Measurements from ENCODE around the gene LDLRAD4. TPM values are rescaled to one million over a fixed set of nuclear protein-coding genes. Genes with fewer than 3 reads are reported as not detected.

The LDLRAD4 gene
- polyA plus RNA-seq, 1 of the 3 experiments (the other 2 are of a cell fraction) = 0.16 TPM

DNA sequence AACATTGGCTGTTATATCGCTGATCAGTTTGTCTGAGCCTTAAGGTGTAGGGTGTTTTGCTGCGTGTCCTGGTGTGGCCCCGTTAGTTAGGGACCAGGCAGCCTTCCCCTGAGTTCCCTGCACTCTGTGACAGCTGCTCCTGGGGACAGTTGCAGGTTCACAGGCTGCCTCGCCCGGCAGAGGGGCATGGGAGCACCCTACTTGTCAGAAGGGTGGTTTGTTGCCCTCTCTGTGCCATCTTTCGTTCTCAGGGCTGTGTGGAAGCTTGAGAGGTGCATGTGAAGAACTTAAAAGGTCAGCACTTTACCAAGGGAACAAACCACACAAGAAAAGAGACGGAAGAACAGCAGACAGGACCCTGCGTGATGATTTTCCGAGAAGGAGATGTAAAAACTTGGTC lies 159.6 kb downstream of the LDLRAD4 start:
- WGBS (ENCODE audit: low lambda C conversion rate) = 92% methylated on average over 7 of the region's 9 CpGs
- CTCF ChIA-PET = no interaction called here
- no peak for DNase-seq
- no peak overlapping the region for H2AFZ ChIP-seq (ENCODE audit: low read depth)
- H3K9me3 ChIP-seq = no peaks in the 10 kb centered on the region
- no peaks in the 10 kb centered on the region for H3K36me3 ChIP-seq (replicated peaks in 1 of 2; ENCODE audit: control insufficient read depth in 1 of 2, insufficient read depth in 2 of 2, low read length in 1 of 2)
- H3K27ac ChIP-seq (ENCODE audit: low read depth in 2 of 2, low read length in 1 of 2) = no peak overlapping the region
- H3K4me3 ChIP-seq (ENCODE audit: low read depth in 2 of 2, low read length in 1 of 2) = no peak overlapping the region
- no peaks in the 10 kb centered on the region for H3K27me3 ChIP-seq (ENCODE audit: insufficient read depth)
- H3K9ac ChIP-seq = no peak overlapping the region
- H3K4me2 ChIP-seq = no peak overlapping the region
- no peaks in the 10 kb centered on the region for H3K9me2 ChIP-seq
- H3K4me1 ChIP-seq (ENCODE audit: control insufficient read depth in 1 of 2, insufficient read depth in 2 of 2, low read depth in 1 of 2, low read length in 1 of 2) = peaks cover 15 to 82% of the 10 kb centered on the region in 2 experiments
- H4K20me1 ChIP-seq (ENCODE audit: insufficient read depth) = no peaks in the 10 kb centered on the region
- H3F3A ChIP-seq (replicated peaks; ENCODE audit: insufficient read depth) = peaks cover 13% of the 10 kb centered on the region
- POLR2A ChIA-PET = no interaction called here
- TF ChIP-seq GATA2 (CRISPR knock-in tag; IDR thresholded peaks at IDR 0.05) = no peak
- TF ChIP-seq, protein P1, sequence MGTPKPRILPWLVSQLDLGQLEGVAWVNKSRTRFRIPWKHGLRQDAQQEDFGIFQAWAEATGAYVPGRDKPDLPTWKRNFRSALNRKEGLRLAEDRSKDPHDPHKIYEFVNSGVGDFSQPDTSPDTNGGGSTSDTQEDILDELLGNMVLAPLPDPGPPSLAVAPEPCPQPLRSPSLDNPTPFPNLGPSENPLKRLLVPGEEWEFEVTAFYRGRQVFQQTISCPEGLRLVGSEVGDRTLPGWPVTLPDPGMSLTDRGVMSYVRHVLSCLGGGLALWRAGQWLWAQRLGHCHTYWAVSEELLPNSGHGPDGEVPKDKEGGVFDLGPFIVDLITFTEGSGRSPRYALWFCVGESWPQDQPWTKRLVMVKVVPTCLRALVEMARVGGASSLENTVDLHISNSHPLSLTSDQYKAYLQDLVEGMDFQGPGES (IDR thresholded peaks at IDR 0.05; ENCODE audit: low read depth, low read length) = no peak
- TF ChIP-seq, protein P2, sequence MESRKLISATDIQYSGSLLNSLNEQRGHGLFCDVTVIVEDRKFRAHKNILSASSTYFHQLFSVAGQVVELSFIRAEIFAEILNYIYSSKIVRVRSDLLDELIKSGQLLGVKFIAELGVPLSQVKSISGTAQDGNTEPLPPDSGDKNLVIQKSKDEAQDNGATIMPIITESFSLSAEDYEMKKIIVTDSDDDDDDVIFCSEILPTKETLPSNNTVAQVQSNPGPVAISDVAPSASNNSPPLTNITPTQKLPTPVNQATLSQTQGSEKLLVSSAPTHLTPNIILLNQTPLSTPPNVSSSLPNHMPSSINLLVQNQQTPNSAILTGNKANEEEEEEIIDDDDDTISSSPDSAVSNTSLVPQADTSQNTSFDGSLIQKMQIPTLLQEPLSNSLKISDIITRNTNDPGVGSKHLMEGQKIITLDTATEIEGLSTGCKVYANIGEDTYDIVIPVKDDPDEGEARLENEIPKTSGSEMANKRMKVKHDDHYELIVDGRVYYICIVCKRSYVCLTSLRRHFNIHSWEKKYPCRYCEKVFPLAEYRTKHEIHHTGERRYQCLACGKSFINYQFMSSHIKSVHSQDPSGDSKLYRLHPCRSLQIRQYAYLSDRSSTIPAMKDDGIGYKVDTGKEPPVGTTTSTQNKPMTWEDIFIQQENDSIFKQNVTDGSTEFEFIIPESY (IDR thresholded peaks at IDR 0.05; ENCODE audit: borderline replicate concordance, low read depth) = no peak
- TF ChIP-seq, protein P3, sequence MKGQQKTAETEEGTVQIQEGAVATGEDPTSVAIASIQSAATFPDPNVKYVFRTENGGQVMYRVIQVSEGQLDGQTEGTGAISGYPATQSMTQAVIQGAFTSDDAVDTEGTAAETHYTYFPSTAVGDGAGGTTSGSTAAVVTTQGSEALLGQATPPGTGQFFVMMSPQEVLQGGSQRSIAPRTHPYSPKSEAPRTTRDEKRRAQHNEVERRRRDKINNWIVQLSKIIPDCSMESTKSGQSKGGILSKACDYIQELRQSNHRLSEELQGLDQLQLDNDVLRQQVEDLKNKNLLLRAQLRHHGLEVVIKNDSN (IDR thresholded peaks at IDR 0.05; ENCODE audit: borderline replicate concordance, low read depth) = no peak
- TF ChIP-seq TEAD4 (IDR thresholded peaks at IDR 0.05; ENCODE audit: borderline replicate concordance, insufficient read depth) = no peak
- no peak for TF ChIP-seq FOXJ3 (CRISPR knock-in tag; IDR thresholded peaks at IDR 0.05)
- TF ChIP-seq NRF1 (IDR thresholded peaks at IDR 0.05; ENCODE audit: low read depth, low read length) = no peak
- H3K79me2 ChIP-seq (ENCODE audit: insufficient read depth) = no peaks in the 10 kb centered on the region

DNA sequence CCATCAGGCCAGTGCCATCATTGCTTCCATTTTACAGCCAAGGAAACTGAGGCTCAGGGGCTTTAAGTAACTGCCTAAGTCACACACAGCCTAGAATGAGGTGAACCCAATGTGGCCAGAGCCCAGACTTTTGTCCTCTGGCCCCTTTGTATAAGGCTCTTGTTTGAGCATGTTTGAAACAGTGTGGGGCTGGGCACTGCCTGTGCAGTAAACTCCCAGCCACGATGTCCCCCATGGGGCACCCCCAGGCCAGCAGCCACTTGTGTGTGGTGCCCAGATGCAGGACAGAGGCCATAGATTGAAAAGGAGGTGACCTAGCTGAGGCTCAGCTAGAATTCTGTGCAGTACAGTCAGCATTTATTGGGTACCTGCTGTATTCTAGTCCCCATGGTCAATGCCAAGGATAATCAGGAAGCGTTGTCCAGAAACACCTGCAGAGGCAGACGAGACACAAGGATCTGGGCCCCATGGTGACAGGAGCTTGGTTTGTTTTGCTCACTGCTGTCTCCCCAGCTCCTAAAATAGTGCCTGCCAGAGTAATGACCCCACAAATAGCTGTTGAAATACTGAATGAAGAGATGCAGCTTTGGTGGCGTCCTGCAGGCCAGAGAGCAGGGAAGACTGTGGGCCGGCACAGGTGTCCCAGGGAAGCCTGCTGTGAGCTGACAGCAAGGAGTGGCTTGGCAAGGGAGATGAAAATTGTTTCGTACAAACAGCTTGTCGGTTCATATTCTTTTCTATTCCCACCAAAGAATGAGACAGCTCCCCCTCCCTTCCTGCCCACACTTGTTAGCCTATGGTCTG lies 160.7 kb downstream of the LDLRAD4 start:
- H3K36me3 ChIP-seq (replicated peaks in 1 of 2; ENCODE audit: control insufficient read depth in 1 of 2, insufficient read depth in 2 of 2, low read length in 1 of 2) = no peaks in the 10 kb centered on the region
- peaks cover 10% of the 10 kb centered on the region for H3F3A ChIP-seq (replicated peaks; ENCODE audit: insufficient read depth)
- DNase-seq = no peak
- no peaks in the 10 kb centered on the region for H3K27me3 ChIP-seq (ENCODE audit: insufficient read depth)
- POLR2A ChIA-PET = no interaction called here
- H3K4me3 ChIP-seq (ENCODE audit: low read depth in 2 of 2, low read length in 1 of 2) = no peak overlapping the region
- H3K4me2 ChIP-seq = no peak overlapping the region
- no peaks in the 10 kb centered on the region for H4K20me1 ChIP-seq (ENCODE audit: insufficient read depth)
- no peak overlapping the region for H2AFZ ChIP-seq (ENCODE audit: low read depth)
- WGBS (ENCODE audit: low lambda C conversion rate) = 83% methylated on average over 7 of the region's 7 CpGs
- no peaks in the 10 kb centered on the region for H3K9me2 ChIP-seq
- CTCF ChIA-PET = no interaction called here
- no peaks in the 10 kb centered on the region for H3K79me2 ChIP-seq (ENCODE audit: insufficient read depth)
- no peaks in the 10 kb centered on the region for H3K9me3 ChIP-seq
- no peak overlapping the region for H3K9ac ChIP-seq
- peaks cover 15 to 84% of the 10 kb centered on the region in 2 experiments for H3K4me1 ChIP-seq (ENCODE audit: control insufficient read depth in 1 of 2, insufficient read depth in 2 of 2, low read depth in 1 of 2, low read length in 1 of 2)
- H3K27ac ChIP-seq (ENCODE audit: low read depth in 2 of 2, low read length in 1 of 2) = peak overlapping the region in 1 of 2 experiments; percentile 85; a peak in 2 of 4 replicates
- TF ChIP-seq RXRA (IDR thresholded peaks at IDR 0.05; ENCODE audit: borderline replicate concordance, low read depth) = no peak
- TF ChIP-seq FOSL2 (IDR thresholded peaks at IDR 0.05; ENCODE audit: borderline replicate concordance, low read depth) = no peak
- TF ChIP-seq, protein P4, sequence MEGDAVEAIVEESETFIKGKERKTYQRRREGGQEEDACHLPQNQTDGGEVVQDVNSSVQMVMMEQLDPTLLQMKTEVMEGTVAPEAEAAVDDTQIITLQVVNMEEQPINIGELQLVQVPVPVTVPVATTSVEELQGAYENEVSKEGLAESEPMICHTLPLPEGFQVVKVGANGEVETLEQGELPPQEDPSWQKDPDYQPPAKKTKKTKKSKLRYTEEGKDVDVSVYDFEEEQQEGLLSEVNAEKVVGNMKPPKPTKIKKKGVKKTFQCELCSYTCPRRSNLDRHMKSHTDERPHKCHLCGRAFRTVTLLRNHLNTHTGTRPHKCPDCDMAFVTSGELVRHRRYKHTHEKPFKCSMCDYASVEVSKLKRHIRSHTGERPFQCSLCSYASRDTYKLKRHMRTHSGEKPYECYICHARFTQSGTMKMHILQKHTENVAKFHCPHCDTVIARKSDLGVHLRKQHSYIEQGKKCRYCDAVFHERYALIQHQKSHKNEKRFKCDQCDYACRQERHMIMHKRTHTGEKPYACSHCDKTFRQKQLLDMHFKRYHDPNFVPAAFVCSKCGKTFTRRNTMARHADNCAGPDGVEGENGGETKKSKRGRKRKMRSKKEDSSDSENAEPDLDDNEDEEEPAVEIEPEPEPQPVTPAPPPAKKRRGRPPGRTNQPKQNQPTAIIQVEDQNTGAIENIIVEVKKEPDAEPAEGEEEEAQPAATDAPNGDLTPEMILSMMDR (IDR thresholded peaks at IDR 0.05) = no peak
- no peak for TF ChIP-seq GATA2 (CRISPR knock-in tag; IDR thresholded peaks at IDR 0.05)
- TF ChIP-seq GABPA (IDR thresholded peaks at IDR 0.05; ENCODE audit: low read depth) = no peak
- TF ChIP-seq SMC3 (IDR thresholded peaks at IDR 0.05; ENCODE audit: low read depth, low read length) = no peak
- no peak for TF ChIP-seq RFX5 (IDR thresholded peaks at IDR 0.05; ENCODE audit: low read length)
- TF ChIP-seq, protein P5, sequence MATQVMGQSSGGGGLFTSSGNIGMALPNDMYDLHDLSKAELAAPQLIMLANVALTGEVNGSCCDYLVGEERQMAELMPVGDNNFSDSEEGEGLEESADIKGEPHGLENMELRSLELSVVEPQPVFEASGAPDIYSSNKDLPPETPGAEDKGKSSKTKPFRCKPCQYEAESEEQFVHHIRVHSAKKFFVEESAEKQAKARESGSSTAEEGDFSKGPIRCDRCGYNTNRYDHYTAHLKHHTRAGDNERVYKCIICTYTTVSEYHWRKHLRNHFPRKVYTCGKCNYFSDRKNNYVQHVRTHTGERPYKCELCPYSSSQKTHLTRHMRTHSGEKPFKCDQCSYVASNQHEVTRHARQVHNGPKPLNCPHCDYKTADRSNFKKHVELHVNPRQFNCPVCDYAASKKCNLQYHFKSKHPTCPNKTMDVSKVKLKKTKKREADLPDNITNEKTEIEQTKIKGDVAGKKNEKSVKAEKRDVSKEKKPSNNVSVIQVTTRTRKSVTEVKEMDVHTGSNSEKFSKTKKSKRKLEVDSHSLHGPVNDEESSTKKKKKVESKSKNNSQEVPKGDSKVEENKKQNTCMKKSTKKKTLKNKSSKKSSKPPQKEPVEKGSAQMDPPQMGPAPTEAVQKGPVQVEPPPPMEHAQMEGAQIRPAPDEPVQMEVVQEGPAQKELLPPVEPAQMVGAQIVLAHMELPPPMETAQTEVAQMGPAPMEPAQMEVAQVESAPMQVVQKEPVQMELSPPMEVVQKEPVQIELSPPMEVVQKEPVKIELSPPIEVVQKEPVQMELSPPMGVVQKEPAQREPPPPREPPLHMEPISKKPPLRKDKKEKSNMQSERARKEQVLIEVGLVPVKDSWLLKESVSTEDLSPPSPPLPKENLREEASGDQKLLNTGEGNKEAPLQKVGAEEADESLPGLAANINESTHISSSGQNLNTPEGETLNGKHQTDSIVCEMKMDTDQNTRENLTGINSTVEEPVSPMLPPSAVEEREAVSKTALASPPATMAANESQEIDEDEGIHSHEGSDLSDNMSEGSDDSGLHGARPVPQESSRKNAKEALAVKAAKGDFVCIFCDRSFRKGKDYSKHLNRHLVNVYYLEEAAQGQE (IDR thresholded peaks at IDR 0.05; ENCODE audit: low read depth, low read length) = no peak
- TF ChIP-seq, protein P3 (IDR thresholded peaks at IDR 0.05; ENCODE audit: borderline replicate concordance, low read depth) = no peak
- TF ChIP-seq SIN3A (IDR thresholded peaks at IDR 0.05; ENCODE audit: borderline replicate concordance, low read depth, low read length) = no peak

Data from SK-N-SH (cell line).